Right lobe of liver (tissue), 4 donors: ENCODE data around the gene GPRC5A.

Experiments
- CTCF ChIP-seq, 4 donors: fragments of 200-600 bp in 3 of 4; fragments of 450-650 bp in 1 of 4; IDR thresholded peaks; one replicate each; pipeline versions ENCODE4 v1.5.1 to v1.8.0; 2016 to 2022; ENCODE audit warnings: antibody characterized with exemption in 4 of 4, mild to moderate bottlenecking in 2 of 4
- POLR2A ChIP-seq: fragments of 450-650 bp; IDR thresholded peaks from one replicate; pipeline ENCODE4 v1.6.1; 2017; ENCODE audit warnings: antibody characterized with exemption, mild to moderate bottlenecking
- donor health status: DM: no; HTN: no; CAD: no.
- donor health status: DM: no; HTN: no; CAD: no.
- donor health status: DM: no; HTN: yes; CAD: no.

- TF ChIP-seq CTCF (IDR thresholded peaks at IDR 0.05) (no peak), POLR2A (no peak)
Measured at GRCh38 chr12:12934556-12934955, 43.2 kb downstream of the GPRC5A start.
